Stimulated activated CD4-positive, alpha-beta T cell treated with anti-CD3 and anti-CD28 coated beads, Interleukin-2, amount 100 ng/mL, for 48 hours (primary cell): Measurements from ENCODE around the gene UMAD1.

Experiments used
- DNase-seq, 2 donors: peaks; one replicate each; pipeline ENCODE4 v3.0.0-alpha.2; 2020

The UMAD1 gene

DNA sequence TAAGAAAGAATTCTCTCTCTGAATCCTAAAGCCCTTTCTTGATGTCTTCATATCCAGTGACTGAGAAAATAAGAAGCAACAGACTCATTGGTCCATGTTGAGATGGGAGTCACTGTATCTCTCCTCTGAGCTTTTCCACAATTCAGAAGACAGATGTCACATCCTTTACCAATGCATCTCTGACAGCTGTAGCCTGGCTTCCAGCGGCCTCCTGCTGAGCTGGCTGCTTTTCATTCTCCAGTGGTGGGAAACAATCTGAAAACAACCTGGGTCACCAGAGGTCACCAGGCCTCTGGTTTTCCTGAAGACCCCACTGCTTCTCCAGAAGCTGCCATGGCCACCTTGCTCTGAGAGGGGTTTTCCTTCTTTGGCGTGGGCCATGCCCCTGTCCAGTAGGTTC, 96.1 kb downstream of the UMAD1 start:
- no peak for DNase-seq

DNA sequence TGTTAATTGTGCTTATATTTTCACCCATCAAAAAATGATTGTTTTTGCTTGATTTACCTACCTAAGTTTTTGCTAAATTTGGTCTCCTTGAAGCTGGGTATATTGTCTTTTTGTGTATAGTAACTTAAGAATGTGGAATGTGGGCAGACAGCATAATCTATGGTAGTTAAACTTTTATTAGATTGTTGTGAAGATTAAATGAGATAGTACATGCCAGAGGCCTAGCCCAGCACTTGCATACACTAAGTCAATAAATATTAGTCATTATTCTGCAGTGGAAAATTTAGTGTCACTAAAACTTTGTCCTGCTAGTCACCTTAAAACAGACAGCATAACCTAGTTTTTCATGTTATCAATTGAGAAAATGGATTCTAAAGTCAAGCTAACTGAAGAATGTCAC, 97.1 kb downstream of the UMAD1 start:
- no peak for DNase-seq

DNA sequence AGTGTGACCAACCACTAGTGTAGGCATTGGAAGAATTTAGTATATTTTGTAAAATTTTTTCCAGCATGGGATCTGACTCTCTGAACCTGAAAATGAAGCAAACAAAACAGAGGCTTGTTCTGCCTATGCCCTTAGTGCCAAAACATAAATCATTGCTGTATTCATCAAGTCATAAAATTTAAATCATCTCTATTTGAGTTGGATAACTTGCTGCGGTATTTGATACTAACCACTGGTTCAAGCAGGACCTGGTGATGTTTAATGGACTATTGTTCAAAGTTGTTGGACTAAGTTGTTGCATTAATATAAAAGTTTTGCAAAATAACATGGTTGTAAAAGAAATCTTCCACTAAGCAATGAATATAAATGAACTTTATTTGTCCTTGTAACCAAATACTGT, 97.6 kb downstream of the UMAD1 start:
- DNase-seq = no peak

DNA sequence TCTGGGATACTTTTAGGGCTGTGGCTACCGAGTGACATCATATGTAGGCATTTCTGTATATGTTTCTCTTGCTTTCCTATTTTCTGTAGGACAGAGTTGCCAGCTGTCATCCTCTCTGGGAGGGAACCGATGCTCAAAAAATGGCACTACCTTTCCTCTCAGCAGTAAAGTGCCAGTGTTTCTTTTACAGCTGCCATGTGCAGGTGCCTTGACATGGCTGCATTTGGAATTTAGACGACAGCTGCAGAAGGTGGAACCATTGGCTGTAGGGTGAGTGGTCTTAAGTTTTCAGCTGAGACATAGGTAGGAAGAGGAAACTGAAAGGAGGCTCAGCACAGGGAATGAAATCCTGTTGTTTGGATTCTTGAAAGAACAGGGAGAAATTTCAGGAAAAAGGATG, 98.1 kb downstream of the UMAD1 start:
- no peak for DNase-seq

DNA sequence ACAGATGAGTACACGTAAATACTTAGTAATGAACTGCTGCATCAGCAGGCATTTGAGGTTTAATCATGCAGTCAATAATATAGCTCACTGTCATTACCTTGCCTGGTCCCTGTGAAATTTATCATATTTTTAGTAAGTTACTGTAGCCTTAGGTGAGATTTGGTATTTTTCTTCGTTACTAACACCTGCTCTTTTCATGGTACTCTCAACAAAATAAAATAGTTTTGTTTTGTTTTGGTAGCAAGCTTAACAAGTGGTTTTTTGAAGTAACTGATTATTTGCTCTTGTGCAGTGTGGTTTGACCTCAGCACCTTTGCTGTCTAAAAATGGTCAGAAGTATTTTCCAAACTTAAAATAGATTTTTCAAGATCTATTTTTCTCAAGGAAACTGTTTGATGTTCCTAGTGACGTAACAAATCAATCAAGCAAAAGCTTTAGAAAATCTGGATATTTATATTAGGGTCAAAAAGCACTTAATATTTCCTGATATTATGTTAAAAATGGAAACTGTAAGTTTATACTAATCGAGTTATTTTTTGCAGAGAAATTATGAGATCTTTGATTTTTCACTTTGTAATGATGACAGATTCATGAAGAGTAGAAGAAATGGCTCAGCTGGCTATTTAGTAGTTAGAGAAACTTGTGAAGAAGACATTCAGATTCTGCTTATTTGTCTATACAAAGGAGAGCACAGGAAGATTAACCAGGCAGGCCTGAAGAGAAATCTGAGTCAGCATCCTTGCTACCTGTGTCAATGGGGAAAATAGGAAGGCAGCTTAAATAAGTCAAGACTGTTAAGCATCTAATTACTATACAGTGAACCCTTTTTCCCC, 98.9 kb downstream of the UMAD1 start:
- no peak for DNase-seq

DNA sequence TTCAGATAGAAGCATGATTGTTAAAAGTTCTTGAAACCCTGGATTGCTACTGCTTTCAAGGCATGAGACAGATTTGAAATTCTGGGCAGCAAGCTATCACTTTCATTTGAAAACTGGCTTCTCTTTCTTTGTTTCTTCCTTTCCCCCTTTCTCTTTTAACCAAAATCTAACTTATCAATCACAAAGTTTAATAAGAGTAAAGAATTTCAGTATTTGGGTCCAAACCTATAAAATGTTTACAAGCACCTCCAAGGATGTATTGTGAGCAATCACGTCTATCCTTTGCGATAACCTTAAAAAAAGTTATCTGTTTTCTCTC, 99.4 kb downstream of the UMAD1 start:
- no peak for DNase-seq

DNA sequence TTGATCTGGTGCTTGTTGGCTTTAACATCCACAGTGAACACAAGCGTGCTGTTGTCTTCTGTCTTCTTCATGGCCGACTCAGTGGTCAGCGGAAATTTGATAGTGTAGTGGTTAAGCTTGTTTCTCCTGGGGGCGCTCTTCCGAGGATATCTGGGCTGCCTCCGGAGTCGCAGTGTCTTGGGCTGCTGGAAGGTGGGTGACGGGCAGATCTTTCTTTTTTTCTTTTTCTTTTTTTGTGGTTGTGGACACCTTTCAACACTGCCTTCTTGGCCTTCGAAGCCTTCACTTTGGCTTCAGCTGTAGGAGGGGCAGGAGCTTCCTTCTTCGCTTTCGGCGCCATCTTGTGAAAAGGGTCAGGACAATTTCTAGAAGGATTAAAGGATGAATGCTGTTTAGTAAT, 101.7 kb downstream of the UMAD1 start:
- no peak for DNase-seq

DNA sequence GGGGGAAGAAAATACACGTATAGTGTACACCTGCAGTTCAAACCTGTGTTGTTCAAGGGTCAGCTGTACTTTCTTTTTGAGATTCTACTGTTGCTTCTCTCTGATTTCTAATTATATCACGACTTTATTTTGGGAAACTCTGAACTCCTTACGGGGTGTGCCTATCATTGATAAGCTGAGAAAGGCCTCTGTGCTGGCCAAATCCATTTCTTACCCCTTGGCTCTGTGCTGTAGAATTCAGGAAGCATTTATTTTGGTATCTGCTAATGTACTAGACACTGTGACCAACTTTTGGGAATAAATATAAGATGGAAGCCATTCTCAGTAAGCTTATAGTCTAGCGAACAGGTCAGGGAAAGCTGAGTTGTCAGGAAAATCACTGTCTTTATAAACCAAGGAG, 104.7 kb downstream of the UMAD1 start:
- DNase-seq = no peak

DNA sequence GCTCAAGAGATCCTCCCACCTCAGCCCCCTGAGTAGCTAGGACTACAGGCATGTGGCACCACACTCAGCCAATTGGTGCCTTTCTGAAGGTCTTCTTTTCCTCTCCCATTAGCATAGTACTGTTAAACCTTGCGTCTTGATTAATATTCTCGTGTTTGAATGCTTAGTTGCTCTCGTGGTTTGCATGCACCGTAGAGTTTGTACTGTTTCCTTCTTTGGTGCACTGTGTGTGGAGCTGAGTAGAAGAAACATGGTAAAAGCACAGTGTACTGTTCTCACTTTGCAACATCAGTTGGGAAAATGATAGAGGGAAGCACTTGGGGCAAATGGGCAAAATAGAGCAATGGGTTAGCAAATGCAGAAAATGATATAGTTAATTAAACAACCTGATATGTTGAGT, 105.4 kb downstream of the UMAD1 start:
- DNase-seq = no peak

DNA sequence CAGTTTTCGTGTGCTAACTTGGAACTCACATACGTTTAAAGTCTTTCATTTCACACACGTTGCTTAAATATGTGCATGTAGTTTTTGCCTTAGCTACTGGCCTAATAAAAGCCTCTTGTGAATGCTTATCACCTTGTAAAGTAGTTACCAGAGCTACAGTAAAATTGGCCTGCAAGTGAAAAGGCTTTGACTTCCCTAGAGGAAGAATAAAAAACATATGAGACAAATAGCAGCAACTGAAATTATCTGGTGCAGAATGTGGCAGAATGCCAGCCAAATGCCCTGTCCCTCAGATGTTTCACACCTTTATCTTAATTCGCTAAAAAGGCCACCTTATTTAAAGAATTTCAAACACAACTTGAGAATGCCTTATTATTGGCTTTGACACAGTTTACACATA, 105.9 kb downstream of the UMAD1 start:
- no peak for DNase-seq

DNA sequence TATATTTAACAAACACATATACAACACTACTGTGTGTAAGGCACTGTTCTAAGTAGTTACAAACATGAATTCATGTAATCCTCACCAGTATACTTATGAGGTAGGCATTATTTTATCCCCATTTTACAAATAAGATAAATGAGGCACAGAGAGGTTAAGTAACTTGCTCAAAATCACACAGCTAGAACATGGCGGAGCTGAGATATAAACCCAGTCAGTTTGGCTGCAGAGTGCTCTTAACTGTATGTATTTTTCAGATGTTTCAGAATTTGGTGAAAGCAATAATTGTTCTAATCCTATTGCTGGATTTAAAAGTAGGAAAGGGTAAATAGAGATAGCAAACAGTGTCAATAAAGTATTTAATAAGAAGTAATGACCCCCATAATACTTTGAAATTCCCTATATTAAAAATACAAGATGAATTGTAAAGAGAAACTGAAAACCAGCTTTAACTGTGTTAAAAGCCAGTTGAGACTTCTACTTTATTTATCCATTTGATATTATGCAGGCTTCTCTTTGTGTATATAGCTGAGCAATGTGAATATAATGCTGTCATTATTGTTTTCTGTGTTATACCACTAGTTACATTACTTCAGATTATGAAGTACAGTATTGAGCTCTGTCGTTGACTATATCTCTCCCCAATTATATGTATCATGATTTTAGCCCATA, 110.2 kb downstream of the UMAD1 start:
- DNase-seq = no peak

DNA sequence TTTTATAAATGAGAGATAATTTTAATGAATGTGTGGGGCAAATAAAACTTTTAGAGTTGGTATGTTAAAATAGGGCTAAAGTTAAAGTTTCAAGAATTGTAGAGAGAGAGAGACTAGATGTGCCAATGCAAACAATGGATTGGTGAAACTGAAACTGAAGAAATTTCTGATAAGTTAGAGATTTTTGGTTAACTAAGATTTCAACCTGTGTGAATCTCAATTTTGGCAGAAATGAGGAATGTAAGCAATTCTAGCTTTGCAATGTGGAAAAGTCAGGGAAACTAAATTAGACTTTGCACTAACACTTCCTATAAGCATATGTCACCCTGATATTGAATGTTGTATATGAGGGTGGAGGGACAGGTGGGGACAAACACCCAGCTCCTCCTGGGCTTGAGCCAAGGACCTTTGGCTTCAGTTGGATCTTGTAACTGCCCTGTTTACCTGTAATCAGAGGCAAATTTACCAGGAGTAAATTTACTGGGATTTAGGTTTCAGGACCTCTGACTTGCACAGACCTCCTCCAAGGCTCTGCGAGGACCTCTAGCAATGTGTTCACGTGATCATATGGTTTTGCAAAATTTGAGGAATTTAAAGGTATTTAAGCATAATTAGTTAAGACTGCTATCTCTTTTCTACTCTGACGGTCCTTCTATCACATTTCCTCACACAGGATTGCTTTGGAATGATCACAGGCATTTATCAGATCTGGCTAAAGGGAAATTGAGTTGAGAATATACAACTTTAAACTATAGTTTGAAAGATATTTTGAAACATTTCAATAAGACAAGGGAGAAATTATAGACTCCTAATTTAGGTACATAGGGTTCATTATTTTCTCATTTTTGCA, 110.9 kb downstream of the UMAD1 start:
- no peak for DNase-seq

DNA sequence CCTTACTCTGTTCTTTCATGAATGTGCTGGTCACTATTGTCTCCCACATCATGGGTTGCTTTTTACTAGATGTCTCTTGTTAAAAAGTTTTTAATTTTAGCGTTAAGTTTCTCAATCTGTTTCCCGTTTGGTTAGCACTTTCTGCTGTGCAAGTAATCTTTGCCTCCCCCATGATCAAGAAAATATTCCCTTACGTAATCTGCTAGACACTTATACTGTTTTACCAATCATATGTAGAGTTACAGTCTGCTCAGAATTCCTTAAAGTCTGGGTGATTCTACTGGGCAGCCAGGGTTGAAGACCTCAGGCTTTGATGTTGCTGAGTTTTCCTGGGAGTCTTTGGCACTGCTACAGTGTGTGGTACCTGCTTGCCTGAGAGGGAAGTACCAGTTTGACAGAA, 116.0 kb downstream of the UMAD1 start:
- DNase-seq = no peak

DNA sequence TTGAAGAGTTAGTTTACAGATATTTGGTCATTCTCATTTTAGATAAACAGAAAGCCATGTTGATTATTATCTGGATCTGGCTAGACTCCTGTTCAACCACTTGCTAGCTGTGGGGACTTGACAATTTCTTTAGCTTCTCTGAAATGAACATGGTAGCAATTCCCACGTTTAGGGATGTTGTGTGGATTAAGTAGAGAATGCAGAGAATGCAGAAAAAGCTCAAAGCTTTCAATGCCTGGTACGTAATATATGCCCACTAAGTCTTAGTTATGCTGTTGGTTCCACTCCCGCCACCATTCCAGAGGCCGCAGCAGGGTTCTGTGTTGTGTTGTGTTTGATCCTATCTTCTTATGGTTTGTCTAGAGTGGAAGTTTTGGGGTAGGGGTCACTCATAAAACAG, 117.0 kb downstream of the UMAD1 start:
- no peak for DNase-seq

DNA sequence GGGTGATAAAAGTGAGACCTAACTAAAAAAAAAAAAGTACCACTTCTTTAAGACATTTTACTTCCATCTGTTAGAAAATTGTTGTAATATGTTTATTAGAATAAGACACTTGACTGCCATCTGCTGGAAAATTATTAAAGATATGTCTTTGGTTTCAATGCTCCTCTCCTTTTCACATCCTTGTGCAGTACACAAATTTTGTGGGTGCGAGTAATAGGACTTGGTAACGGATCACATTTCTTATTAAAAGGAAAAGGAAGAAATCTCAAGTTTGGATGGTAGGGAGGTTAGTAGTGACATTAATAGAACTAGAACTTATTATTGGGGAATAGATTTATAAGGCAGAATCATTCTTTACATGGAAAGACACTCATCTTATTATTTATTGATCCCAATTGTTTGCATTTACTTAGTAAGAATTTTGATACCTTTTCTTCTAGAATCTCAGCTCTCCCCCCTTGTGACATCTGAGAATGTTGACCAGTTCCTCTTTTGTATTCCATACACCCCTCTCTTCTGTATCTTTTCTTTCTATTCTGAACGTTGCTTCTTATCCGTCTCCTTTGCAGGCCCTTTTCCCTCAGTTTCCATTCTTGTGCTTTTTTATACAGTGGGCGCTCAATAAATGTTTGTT, 120.9 kb downstream of the UMAD1 start:
- no peak for DNase-seq

DNA sequence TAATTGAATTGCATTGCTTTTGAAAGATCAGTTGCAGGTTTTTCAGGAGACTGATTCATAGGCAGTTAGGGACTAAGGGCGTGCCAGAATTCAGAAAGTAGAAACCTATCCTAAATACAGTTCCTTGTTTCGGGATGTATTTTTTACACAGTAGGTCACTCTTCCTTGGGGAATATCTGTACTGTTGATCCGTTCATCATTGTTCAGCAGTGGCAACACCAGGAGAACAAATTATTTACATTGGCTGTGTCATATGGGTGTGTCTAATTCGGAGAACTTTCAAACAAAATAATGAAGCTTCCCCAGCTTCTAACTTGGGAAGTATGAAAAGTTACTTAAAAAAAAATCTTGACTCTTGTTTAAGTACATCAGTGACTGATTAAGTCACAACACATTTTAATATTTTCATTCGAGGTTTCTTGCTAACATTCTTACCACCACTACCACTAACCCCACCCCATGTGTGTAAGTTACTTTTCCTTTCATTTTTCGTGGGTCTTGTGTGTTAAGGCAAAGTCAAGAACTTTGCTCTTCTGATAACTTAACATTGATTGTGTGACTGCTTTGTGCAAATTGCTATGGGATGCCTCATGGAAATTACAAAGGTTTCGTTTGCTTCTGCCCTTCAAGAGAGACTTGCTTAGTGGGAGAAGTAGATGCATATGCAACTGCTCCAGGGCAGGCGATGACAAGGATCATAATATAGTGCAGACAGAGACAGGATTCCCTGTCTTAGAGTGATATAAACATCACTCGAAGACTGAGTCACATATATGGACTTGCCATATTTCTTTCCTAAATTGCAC, 121.6 kb downstream of the UMAD1 start:
- DNase-seq = no peak

DNA sequence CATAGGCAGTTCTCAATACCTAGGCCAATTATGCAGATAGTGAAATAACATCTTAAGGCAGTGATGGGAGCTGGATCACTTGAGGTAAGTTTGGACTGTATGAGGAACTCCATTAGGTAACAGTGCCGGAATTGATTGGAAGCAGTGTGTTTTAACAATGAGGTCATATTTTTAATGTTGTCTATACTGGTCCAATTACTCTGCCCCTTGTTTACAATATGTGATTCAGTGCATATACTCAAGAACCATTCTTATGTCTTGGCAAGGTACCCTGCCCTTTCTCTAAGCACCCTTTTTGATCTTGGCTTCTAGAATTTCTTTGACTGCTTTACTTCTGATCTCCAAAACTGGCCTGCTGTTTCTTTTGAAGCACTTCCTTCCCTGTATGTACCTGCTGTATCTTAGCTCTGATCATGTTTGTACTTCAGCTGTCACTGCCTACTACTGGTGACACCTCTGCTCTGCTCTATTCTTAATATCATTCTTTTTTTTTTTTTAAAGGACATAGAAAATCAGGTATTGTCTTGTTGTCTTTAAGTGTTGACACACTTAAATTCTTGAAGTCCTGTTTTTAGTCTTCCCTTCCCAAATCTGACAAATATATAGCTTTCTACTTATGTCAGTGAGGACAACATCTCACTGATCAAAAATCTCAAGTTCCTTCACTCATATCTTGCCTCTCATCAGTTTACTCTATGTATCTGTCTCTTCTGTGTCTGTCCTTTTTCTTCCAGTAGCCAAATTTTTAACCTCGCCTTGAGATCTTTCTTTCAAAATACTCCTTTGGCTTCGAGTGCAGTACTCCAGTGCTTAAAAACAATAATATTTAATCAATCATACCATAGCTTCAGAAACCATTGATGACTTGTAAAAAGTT, 124.2 kb downstream of the UMAD1 start:
- DNase-seq = no peak

DNA sequence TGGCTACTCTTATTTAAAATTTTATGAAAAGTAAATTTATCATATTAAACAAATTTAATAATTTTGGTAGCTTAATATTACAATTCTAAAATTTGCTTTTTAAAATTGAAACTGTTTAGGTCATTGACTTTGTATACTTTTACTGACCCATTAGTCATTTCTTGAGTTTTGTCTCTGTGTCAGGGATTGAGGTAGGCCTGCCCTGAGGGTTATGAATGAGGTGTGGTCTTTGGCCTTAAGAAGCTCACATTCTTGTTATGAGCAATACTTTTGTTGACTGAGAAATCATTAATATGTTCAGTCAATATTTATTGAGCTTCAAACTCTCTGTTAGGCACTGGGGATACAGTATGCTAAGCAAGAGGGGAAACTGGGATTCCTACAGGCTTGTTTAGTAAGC, 124.9 kb downstream of the UMAD1 start:
- no peak for DNase-seq

DNA sequence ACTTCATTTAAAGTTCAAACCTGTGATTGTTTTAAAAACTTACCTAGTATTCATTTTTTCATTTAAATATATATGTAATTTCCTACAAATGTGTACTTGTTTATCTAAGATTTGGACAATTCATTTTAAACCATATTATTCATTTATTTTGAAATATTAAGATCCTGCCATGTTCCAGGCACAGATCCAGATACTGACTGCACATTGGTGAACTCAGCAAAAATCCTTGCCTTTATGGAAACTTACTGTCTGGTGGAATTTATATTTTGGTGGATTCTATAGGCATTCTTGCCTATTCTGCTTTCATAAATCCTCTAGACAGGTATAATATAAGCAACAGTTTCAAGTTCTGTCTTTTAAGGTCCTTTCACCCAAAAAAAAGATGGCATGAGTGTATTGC, 126.1 kb downstream of the UMAD1 start:
- no peak for DNase-seq

DNA sequence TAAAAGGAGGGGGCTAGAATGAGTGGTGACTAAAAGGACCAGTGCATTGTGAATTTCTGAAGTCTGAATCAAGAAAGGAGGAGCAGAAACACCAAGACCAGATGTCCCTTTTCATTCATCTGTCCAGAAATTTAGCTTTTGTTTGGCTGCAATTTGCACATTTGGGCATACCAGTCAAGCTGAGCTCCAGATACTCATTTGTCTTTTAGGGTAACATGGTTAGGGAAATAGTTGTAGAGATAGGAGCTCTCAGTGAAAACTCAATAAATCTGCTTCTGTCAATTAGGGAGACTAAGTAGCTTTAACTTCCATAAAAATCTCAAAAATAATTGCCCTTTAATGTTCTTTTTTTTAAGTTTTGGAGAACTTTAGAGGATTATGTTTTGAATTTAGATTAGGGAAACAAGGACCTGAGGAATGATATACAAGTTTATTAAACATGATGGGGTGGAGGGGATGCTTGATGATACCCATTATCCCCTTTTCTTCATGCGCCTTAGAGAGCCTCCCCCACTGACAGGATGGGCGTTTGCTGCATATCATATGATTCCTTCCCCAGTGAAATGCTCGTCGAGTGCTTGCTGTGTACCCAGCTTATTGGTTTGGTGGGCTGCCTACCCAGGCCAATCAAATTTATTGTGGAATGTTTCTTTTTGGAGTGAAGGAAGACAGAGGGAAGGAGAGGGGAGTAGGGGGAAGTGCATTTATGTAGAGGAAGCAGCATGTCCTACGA, 128.6 kb downstream of the UMAD1 start:
- DNase-seq = no peak
